Activated CD8-positive, alpha-beta memory T cell treated with anti-CD3 and anti-CD28 coated beads, Interleukin-2, amount 10 ng/mL, durations not matched to agents 7 days and 5 days (primary cell): ENCODE results near the gene KLF9. TPM values are rescaled to one million over a fixed set of nuclear protein-coding genes. Genes with fewer than 3 reads are reported as not detected.
A peak's percentile ranks its signal among the peaks of the same experiment; 100 is the strongest.

Source experiments
- ATAC-seq: fragments of 150-1000 bp; cut with Tn5 transposase; one replicate; pipeline ENCODE4 v1.10.0; 2021; ENCODE audit warnings: moderate library complexity
- CTCF ChIA-PET: fragments of 350-600 bp; sonication (Branson Sonifier 250); formaldehyde crosslinking; loops from one replicate; lab custom pipeline; 2021; ENCODE audit warnings: antibody characterized with exemption; lab: Charles Lee
- DNase-seq: peaks from one replicate; pipeline ENCODE4 v3.0.0-alpha.2; 2020
- H3K27ac Mint-ChIP-seq: one replicate; pipeline ENCODE4 v1.8.0; 2021; ENCODE audit warnings: mild to moderate bottlenecking, mixed read lengths
- H3K27me3 Mint-ChIP-seq: one replicate; pipeline ENCODE4 v1.8.0; 2021; ENCODE audit warnings: mixed read lengths
- H3K36me3 Mint-ChIP-seq: one replicate; pipeline ENCODE4 v1.8.0; 2021; ENCODE audit warnings: mild to moderate bottlenecking, mixed read lengths
- H3K4me1 Mint-ChIP-seq: one replicate; pipeline ENCODE4 v1.8.0; 2021; ENCODE audit warnings: mixed read lengths
- H3K4me3 Mint-ChIP-seq: one replicate; pipeline ENCODE4 v1.8.0; 2021; ENCODE audit warnings: mild to moderate bottlenecking, moderate library complexity, mixed read lengths
- H3K9me3 Mint-ChIP-seq: one replicate; pipeline ENCODE4 v1.8.0; 2022; ENCODE audit warnings: low read depth, mixed read lengths
- total RNA-seq, 2 experiments: library from RNA; stranded (reverse); gene quantifications; one replicate each; pipeline ENCODE4 v1.2.3, GENCODE V29; 2021

KLF9 gene
- total RNA-seq, 2 experiments from 2014 or later: 12.0 to 12.2 TPM

DNA sequence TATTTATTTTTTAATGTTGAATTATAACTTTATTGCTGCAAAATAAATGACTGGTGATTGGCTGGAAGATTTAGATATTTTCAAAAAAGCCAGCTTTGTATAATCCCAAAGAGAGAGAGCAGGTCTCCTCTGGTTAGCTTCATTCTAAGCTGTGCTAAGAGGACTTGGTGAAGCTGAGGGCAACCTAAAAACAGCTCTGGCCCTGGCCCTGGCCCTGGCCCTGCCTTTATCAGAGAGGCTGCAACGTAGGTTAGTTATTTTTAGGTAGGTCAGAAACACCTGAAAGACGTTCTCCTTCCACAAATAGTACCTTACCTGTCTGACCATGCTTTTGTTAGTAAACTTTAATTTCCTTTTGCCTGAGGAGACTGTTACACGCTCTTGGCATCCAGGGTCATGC, 58.7 kb downstream of the KLF9 start:
- no peak overlapping the region for H3K27ac Mint-ChIP-seq
- H3K4me3 Mint-ChIP-seq: no peak overlapping the region
- H3K4me1 Mint-ChIP-seq: no peaks in the 10 kb centered on the region
- H3K27me3 Mint-ChIP-seq: no peaks in the 10 kb centered on the region
- ATAC-seq: no peak
- peaks cover 7% of the 10 kb centered on the region for H3K36me3 Mint-ChIP-seq
- no peak for DNase-seq
- CTCF ChIA-PET: interaction anchor here (1.4 kb wide), 1 partner anchor 246 kb away, joined by 4 read pairs; no protein-coding TSS in a partner anchor
- H3K9me3 Mint-ChIP-seq: no peaks in the 10 kb centered on the region

DNA sequence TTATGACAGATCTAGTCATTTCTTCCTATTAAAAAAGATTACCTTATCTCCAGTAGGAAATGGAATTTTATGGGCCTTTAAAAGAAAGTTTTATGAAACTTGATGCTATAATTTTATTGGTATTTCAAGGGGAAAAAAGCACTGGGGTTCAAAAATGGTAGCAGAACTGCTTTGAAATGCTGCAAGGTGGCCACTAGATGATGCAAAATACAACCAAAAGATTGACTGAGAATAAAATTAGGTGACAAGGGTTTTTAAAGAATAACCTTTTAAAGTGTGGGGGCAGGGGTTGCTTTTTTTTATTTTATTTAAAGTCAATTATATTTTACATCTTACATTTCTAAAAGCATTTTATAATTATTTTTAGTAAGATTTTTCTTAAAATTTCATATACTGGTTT, 61.7 kb downstream of the KLF9 start:
- no peaks in the 10 kb centered on the region for H3K27me3 Mint-ChIP-seq
- no peak overlapping the region for H3K4me3 Mint-ChIP-seq
- H3K9me3 Mint-ChIP-seq: no peaks in the 10 kb centered on the region
- CTCF ChIA-PET: interaction anchor here (1.1 to 2.2 kb wide), 4 partner anchors 13 to 250 kb away, joined by 3 to 11 read pairs (median 5); no protein-coding TSS in a partner anchor
- DNase-seq (no peak), ATAC-seq (no peak)
- H3K4me1 Mint-ChIP-seq: no peaks in the 10 kb centered on the region
- H3K36me3 Mint-ChIP-seq: peaks cover 16% of the 10 kb centered on the region
- H3K27ac Mint-ChIP-seq: peak overlapping the region; percentile 36

DNA sequence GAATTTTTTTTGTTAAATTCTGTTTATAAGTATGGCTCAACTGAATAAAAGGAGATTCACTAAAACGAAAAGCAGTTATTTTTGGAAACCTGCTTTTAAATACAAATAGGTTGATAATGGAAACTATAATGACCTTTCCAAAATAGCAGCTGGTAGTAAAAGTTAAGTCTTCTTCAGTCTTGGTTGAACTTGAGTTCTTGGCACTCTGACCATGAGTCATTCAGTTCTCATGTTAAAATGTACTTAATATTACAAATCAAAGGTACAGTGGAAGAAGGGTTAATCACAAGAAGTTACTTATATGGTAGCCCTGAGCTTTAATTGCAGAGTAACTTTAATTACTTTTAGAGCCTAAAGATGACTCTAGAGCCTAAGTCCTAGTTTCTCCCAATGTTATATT, 62.1 kb downstream of the KLF9 start:
- CTCF ChIA-PET: interaction anchor here (1.1 to 2.2 kb wide), 5 partner anchors 12 to 250 kb away, joined by 3 to 11 read pairs (median 5); no protein-coding TSS in a partner anchor
- no peak for DNase-seq
- Mint-ChIP-seq H3K27ac (no peak overlapping the region), H3K36me3 (peaks cover 18% of the 10 kb centered on the region), H3K4me3 (no peak overlapping the region), H3K9me3 (no peaks in the 10 kb centered on the region), H3K27me3 (no peaks in the 10 kb centered on the region), H3K4me1 (no peaks in the 10 kb centered on the region)
- ATAC-seq: no peak

DNA sequence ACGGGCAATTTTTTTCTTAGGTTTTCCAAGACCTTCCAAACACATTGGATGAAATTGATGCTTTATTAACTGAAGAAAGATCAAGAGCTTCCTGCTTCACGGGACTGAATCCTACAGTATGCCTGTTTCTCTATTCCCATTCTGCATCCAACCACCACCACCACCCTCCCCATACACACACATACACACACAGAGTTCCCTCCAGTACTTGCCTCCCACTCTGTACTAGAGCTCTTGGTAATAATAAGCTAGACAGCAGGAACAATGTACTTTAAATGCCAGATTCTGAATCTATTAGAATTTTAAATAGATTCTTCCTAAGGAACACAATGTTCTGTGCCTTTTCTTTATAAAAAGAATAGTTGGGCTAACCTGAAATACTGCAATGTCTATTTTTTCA, 67.4 kb downstream of the KLF9 start:
- peaks cover 27% of the 10 kb centered on the region for H3K36me3 Mint-ChIP-seq
- CTCF ChIA-PET: interaction anchor here (1.2 kb wide), 1 partner anchor 255 kb away, joined by 3 read pairs; no protein-coding TSS in a partner anchor

DNA sequence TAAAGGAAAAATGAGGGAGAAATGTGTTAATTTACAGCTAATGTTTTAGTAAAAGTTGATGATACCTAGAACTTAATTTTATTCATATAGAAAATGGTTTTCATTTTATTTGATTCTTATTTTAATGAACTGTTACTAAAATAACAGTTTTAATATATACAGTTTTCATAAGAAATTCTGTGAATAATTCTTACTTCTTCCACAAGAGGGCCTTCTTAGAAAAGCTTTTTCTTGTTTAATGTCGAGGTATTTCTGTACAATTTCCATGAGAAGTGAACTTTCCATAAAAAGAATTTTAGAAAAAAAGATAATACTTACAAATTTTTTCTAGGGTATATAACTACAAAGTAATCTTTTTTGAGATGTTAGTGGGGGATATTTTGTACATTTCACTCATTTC, 73.9 kb downstream of the KLF9 start:
- H3K36me3 Mint-ChIP-seq: peaks cover 20% of the 10 kb centered on the region
- no peak overlapping the region for H3K27ac Mint-ChIP-seq
- H3K4me3 Mint-ChIP-seq: no peak overlapping the region
- H3K9me3 Mint-ChIP-seq: no peaks in the 10 kb centered on the region
- CTCF ChIA-PET: interaction anchor here (0.9 to 2.6 kb wide), 8 partner anchors 12 to 262 kb away, joined by 3 to 30 read pairs (median 4); no protein-coding TSS in a partner anchor
- ATAC-seq (no peak), DNase-seq (no peak)
- H3K4me1 Mint-ChIP-seq: peaks cover 2% of the 10 kb centered on the region
- H3K27me3 Mint-ChIP-seq: no peaks in the 10 kb centered on the region

More for the DNA sequence above, 67.4 kb downstream of the KLF9 start:
- H3K9me3 Mint-ChIP-seq: no peaks in the 10 kb centered on the region
- ATAC-seq: no peak
- no peak for DNase-seq
- H3K27me3 Mint-ChIP-seq: no peaks in the 10 kb centered on the region
- no peak overlapping the region for H3K4me3 Mint-ChIP-seq
- H3K27ac Mint-ChIP-seq: no peak overlapping the region
- H3K4me1 Mint-ChIP-seq: no peaks in the 10 kb centered on the region

Other genes with a start within 250 kb of the KLF9 start
- 10 to 100 TPM; 38.0 to 39.4 TPM for gene SMC5, start 155.7 kb downstream of the KLF9 start, total RNA-seq